ENCODE results near the gene MYOZ2.

MYOZ2 gene

DNA sequence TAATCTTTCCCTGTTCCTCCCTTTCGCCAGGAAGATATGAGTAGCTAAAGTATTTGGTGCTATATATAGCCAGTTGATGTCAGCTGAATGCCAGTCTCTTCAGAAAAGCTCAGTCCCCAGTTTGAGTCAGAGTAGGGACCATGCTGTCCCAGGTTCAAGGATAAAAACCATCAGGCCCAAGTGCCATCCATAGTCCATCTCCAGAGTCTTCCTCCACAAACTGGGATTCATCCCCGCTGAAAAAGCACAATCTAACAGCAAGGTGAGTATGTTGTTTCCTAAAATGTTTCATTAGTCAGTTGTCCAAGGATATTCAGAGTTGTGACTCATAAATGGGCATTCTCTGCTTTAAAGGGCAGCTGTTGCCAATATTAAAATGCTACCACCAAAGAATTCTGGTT is at the start of gene MYOZ2:
MYOZ2 (plus strand) TSS at position 112 of the 401 bp plus-strand sequence. CDS start 694 bp downstream, outside the sequence.
- no peak for TF ChIP-seq CTCF (IDR thresholded peaks at IDR 0.05; ENCODE audit: low read depth, low read length, missing control alignments)
- no peak for DNase-seq (ENCODE audit: extremely low read depth, low read depth)
- no peak within 1 kb of the TSS for H3K4me3 ChIP-seq (replicated peaks; ENCODE audit: low read depth, low read length)

- H3K4me3 ChIP-seq (replicated peaks; ENCODE audit: low read depth, low read length): no peak overlapping the region
- DNase-seq (ENCODE audit: extremely low read depth, low read depth): no peak
- no peak for TF ChIP-seq CTCF (IDR thresholded peaks at IDR 0.05; ENCODE audit: low read depth, low read length, missing control alignments)
Measured at GRCh38 chr4:119087121-119087520, 48.5 kb upstream of the MYOZ2 start.

GRCh38 chr4:119087656-119088055 is 48.0 kb upstream of the MYOZ2 start:
- TF ChIP-seq CTCF (IDR thresholded peaks at IDR 0.05; ENCODE audit: low read depth, low read length, missing control alignments): no peak
- H3K4me3 ChIP-seq (replicated peaks; ENCODE audit: low read depth, low read length): no peak overlapping the region
- DNase-seq (ENCODE audit: extremely low read depth, low read depth): no peak

DNA sequence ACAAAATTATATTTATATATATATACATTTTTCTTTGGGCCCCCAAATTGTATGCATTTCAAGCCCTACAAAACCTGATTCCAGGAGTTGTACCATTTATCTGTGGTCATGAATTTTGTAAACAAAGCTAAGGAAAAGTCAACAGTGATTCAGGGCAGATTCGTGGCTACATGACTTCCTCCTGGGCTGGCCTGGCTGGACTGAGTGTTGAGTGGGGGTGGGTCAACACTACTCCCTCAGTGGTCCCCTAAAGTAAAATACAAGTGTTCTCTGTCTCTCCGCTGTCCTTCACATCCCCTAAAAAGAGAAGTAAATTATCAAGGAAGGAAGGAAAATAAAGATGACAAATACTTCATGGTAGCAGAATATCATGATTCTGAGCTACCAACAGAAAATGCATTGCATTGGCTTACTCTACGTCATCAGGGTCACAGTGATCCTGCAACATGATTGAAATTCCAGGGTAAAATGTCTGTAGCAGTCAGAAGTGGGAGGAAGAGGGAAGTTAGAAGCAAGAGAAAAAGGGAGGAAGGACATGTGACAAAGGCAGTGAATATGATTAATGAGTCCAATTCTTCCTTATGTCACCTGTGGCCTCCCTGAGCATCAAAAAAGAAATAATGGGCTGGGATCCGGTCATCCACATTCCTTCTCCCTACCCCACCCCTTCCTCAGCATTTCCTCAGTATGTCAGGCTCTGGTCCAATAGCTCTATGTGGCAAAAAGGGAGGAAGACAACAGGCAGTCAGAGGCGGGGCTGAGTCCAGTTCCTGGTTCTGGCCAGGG is 42.4 kb upstream of the MYOZ2 start:
- no peak overlapping the region for H3K4me3 ChIP-seq (replicated peaks; ENCODE audit: low read depth, low read length)
- no peak for DNase-seq (ENCODE audit: extremely low read depth, low read depth)
- TF ChIP-seq CTCF (IDR thresholded peaks at IDR 0.05; ENCODE audit: low read depth, low read length, missing control alignments): no peak

DNA sequence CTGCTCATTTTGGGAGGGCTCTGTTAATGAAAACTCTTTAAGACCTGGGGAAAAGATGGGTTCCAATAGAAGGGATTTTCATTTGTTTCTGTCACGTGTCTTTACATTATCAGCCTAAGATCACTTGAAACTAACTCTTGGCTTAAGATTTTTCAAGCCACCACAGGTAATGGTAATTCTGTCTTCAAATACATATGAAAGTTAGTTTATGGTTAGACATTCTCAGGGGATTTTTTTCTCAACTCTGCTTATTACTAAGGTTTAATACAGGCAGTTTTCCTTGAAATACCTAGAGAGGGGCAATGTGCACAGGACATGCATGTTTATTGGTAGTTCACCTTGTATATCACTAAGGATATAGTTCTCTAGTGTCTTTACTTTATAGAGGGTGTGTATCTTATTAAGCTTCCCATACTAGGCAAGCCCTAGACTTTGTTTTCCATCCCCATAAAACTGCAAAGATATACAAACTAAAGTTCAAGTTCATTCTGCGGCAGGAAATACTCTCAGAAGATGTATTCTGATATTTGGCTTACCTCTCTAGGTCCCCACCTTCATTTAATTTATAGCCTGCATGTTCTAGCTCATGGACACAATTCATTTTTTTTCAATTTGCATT is 38.2 kb upstream of the MYOZ2 start:
- DNase-seq (ENCODE audit: extremely low read depth, low read depth): no peak
- TF ChIP-seq CTCF (IDR thresholded peaks at IDR 0.05; ENCODE audit: low read depth, low read length, missing control alignments): no peak

DNA sequence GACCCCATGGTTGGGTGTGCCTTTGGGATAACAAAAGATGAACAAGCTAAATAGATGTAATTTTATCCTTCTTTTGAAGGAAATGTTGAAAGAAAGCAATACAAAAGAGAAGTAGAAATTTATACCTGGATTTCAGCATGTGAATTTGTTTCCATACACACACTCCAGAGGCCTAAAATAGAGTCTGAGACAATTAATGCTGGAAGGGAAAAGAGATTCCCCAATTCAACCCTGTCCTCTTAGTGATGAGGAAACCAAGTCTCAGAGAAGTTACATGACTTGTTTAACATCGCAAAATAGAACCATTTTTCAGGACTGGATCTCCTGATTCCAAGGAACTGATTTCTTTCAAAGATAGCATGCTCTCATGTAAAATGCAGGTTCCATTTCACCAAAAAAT is 37.3 kb upstream of the MYOZ2 start:
- TF ChIP-seq CTCF (IDR thresholded peaks at IDR 0.05; ENCODE audit: low read depth, low read length, missing control alignments): no peak
- no peak overlapping the region for H3K4me3 ChIP-seq (replicated peaks; ENCODE audit: low read depth, low read length)
- DNase-seq (ENCODE audit: extremely low read depth, low read depth): no peak

More for the DNA sequence above, 38.2 kb upstream of the MYOZ2 start:
- H3K4me3 ChIP-seq (replicated peaks; ENCODE audit: low read depth, low read length): no peak overlapping the region
